Measurements from ENCODE around the gene ELFN1. TPM values are rescaled to one million over a fixed set of nuclear protein-coding genes. Genes with fewer than 3 reads are reported as not detected.

The ELFN1 gene
- total RNA-seq, 4 donors from 2014 or later: 0.42 to 3.7 (median 1.3) TPM

DNA sequence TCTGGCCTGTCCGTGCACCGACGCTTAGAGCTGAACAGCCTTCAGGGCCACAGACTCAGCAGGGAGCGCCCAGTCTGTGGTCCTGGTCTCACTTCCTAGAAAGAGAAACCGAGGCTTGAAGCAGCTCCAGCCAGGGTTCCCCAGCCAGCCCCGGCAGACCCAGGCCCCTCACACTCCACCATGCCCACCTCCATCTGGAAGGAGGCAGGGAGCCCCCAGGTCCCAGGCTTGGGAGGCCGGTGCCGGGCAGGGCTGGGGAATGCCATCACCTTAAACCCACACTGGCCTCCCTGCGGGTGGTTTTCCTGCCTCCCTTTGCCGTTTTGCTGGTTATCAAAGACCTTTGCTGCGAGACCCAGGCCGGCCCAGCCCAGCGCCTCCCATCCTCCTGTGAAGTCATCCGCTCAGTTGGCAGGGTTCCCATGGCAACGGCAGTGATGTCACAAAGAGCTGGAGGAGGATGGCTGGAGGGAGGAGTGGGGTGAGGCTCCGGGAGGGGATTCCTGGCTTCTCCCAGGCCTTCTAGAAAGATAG is 24.0 kb downstream of the ELFN1 start:
- no peak overlapping the region for H3K4me3 ChIP-seq
- H3K9me3 ChIP-seq: no peaks in the 10 kb centered on the region
- no peak for ATAC-seq
- peaks cover 40% of the 10 kb centered on the region for H3K27me3 ChIP-seq
- no CpG with 5 or more reads among the region's 16 CpGs for WGBS, 2 donors (ENCODE audit: low coverage in 1 of 2)
- H3K36me3 ChIP-seq: no peaks in the 10 kb centered on the region
- H3K4me1 ChIP-seq: peaks cover 0 to 19% (median 0%) of the 10 kb centered on the region in 3 donors
- TF ChIP-seq CTCF (IDR thresholded peaks at IDR 0.05): no peak
- TF ChIP-seq POLR2AphosphoS5 (IDR thresholded peaks at IDR 0.05): no peak
- no peak for TF ChIP-seq POLR2A (IDR thresholded peaks at IDR 0.05)
- H3K27ac ChIP-seq: no peak overlapping the region

GRCh38 chr7:1694611-1695511 is 24.8 kb downstream of the ELFN1 start:
- WGBS, 2 donors (ENCODE audit: low coverage in 1 of 2): 82 to 87% methylated on average over 2 to 5 of the region's 31 CpGs
- no peak overlapping the region for H3K27ac ChIP-seq

GRCh38 chr7:1695800-1696454 is 25.9 kb downstream of the ELFN1 start:
- peaks cover 36% of the 10 kb centered on the region for H3K27me3 ChIP-seq
- no peak overlapping the region for H3K27ac ChIP-seq
- no peak for TF ChIP-seq CTCF (IDR thresholded peaks at IDR 0.05)
- no peak for TF ChIP-seq EP300 (IDR thresholded peaks at IDR 0.05)
- no peak for TF ChIP-seq POLR2AphosphoS5 (IDR thresholded peaks at IDR 0.05)
- no peak for TF ChIP-seq POLR2A (IDR thresholded peaks at IDR 0.05)
- no peak for ATAC-seq
- no peaks in the 10 kb centered on the region for H3K9me3 ChIP-seq
- peaks cover 0 to 19% (median 0%) of the 10 kb centered on the region in 3 donors for H3K4me1 ChIP-seq
- H3K4me3 ChIP-seq: no peak overlapping the region
- 63 to 84% methylated on average over 2 to 6 of the region's 11 CpGs for WGBS, 2 donors (ENCODE audit: low coverage in 1 of 2)
- no peaks in the 10 kb centered on the region for H3K36me3 ChIP-seq

More at GRCh38 chr7:1694611-1695511, 24.8 kb downstream of the ELFN1 start:
- ATAC-seq: no peak
- H3K9me3 ChIP-seq: no peaks in the 10 kb centered on the region
- peaks cover 0 to 19% (median 0%) of the 10 kb centered on the region in 3 donors for H3K4me1 ChIP-seq
- no peaks in the 10 kb centered on the region for H3K36me3 ChIP-seq
- TF ChIP-seq CTCF (IDR thresholded peaks at IDR 0.05): no peak
- TF ChIP-seq POLR2A (IDR thresholded peaks at IDR 0.05): no peak
- no peak for TF ChIP-seq EP300 (IDR thresholded peaks at IDR 0.05)
- no peak for TF ChIP-seq POLR2AphosphoS5 (IDR thresholded peaks at IDR 0.05)
- H3K27me3 ChIP-seq: peaks cover 36% of the 10 kb centered on the region
- no peak overlapping the region for H3K4me3 ChIP-seq

- Histone ChIP-seq H3K36me3 (no peaks in the 10 kb centered on the region), H3K27me3 (peaks cover 28% of the 10 kb centered on the region), H3K4me1 (peaks cover 0 to 10% (median 0%) of the 10 kb centered on the region in 3 donors), H3K4me3 (no peak overlapping the region), H3K27ac (no peak overlapping the region), H3K9me3 (peaks cover 0 to 6% (median 0%) of the 10 kb centered on the region in 3 donors)
- WGBS, 2 donors (ENCODE audit: low coverage in 1 of 2): 81% methylated on average over 5 of the region's 28 CpGs; no CpG with 5 or more reads in 1 of the 2 donors
- TF ChIP-seq EP300 (IDR thresholded peaks at IDR 0.05) (no peak), CTCF (IDR thresholded peaks at IDR 0.05) (no peak), POLR2A (IDR thresholded peaks at IDR 0.05) (no peak), POLR2AphosphoS5 (IDR thresholded peaks at IDR 0.05) (no peak)
- no peak for ATAC-seq
Measured at GRCh38 chr7:1696671-1697498, 26.8 kb downstream of the ELFN1 start.

Measured in gastroesophageal sphincter (tissue), 4 donors.